NCI-H146 (cell line): ENCODE data around the gene PPP1R1A.

Experiments
- DNase-seq: peaks from one replicate; lab custom pipeline; 2025; lab: John Stamatoyannopoulos, UW

PPP1R1A gene

GRCh38 chr12:54571193-54572188 is 17.0 kb downstream of the PPP1R1A start:
- no peak for DNase-seq

GRCh38 chr12:54569995-54570528 is 18.4 kb downstream of the PPP1R1A start:
- no peak for DNase-seq

- DNase-seq, result no peak
These were observed 19.4 kb downstream of the PPP1R1A start for GRCh38 chr12:54569072-54569471.

- no peak for DNase-seq
These were observed 21.7 kb downstream of the PPP1R1A start for GRCh38 chr12:54566792-54567191.

- DNase-seq, result no peak
These were observed 22.4 kb downstream of the PPP1R1A start for GRCh38 chr12:54565986-54566544.

GRCh38 chr12:54565310-54565985 is 23.0 kb downstream of the PPP1R1A start:
- no peak for DNase-seq

- DNase-seq, result no peak
These were observed 23.7 kb downstream of the PPP1R1A start for GRCh38 chr12:54564768-54565167.

GRCh38 chr12:54563787-54564186 is 24.7 kb downstream of the PPP1R1A start:
- no peak for DNase-seq

- no peak for DNase-seq
These were observed 25.6 kb downstream of the PPP1R1A start for GRCh38 chr12:54562750-54563356.

GRCh38 chr12:54561164-54561563 is 27.3 kb downstream of the PPP1R1A start:
- DNase-seq, result no peak

GRCh38 chr12:54560374-54560858 is 28.0 kb downstream of the PPP1R1A start:
- peak; percentile 57 for DNase-seq

- DNase-seq, result no peak
These were observed 29.7 kb downstream of the PPP1R1A start for GRCh38 chr12:54558759-54559158.

- no peak for DNase-seq
These were observed 30.1 kb downstream of the PPP1R1A start for GRCh38 chr12:54558311-54558710.

- no peak for DNase-seq
These were observed 32.7 kb downstream of the PPP1R1A start for GRCh38 chr12:54555670-54556257.

GRCh38 chr12:54549774-54550451 is 38.5 kb downstream of the PPP1R1A start:
- DNase-seq, result peak; percentile 34

- DNase-seq, result no peak
These were observed 41.9 kb downstream of the PPP1R1A start for GRCh38 chr12:54546511-54546910.

- DNase-seq, result no peak
These were observed 43.7 kb downstream of the PPP1R1A start for GRCh38 chr12:54544743-54545142.

- no peak for DNase-seq
These were observed 44.9 kb downstream of the PPP1R1A start for GRCh38 chr12:54543526-54543925.

GRCh38 chr12:54541751-54542290 is 46.6 kb downstream of the PPP1R1A start:
- no peak for DNase-seq

GRCh38 chr12:54538136-54538700 is 50.2 kb downstream of the PPP1R1A start:
- no peak for DNase-seq
